SK-N-SH treated with all-trans-retinoic acid at 6 μM for 48 hours (cell line): ENCODE measurements around the gene TLE2.

Experiments
- ZFP3 ChIP-seq: fragments of 250-450 bp; sonication (Bioruptor Pico); IDR thresholded peaks from 2 replicates; pipeline ENCODE4 v1.5.0; 2020; ENCODE audit warnings: mild to moderate bottlenecking, moderate library complexity
- TF ChIP-seq, protein P1 (sequence below): fragments of 250-450 bp; sonication (Bioruptor Pico); IDR thresholded peaks from 2 replicates; pipeline ENCODE4 v1.5.1; 2020; ENCODE audit warnings: low read depth, mild to moderate bottlenecking, moderate library complexity
- TF ChIP-seq, protein P2 (sequence below): fragments of 250-450 bp; sonication (Bioruptor Pico); IDR thresholded peaks from 2 replicates; pipeline ENCODE4 v1.8.0; 2020; ENCODE audit warnings: mild to moderate bottlenecking, moderate library complexity, borderline replicate concordance

DNA sequence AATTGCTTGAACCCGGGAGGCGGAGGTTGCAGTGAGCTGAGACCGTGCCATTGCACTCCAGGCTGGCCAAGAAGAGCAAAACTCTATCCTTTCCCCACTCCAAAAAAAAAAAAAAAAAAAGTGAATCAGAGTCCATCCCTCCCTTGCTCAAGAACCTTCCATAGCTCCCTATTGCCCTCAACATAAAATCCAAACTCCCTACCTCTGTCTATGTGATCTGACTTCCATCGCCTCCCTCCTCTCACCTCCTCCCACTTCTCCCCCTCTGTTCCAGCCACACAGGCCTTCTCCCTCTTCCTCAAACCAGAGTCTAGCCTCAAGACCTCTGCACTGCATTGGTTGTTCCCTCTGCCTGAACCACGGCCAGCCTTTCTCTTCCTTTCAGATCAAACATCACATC is 10.0 kb upstream of the TLE2 start:
- TF ChIP-seq, protein P1, sequence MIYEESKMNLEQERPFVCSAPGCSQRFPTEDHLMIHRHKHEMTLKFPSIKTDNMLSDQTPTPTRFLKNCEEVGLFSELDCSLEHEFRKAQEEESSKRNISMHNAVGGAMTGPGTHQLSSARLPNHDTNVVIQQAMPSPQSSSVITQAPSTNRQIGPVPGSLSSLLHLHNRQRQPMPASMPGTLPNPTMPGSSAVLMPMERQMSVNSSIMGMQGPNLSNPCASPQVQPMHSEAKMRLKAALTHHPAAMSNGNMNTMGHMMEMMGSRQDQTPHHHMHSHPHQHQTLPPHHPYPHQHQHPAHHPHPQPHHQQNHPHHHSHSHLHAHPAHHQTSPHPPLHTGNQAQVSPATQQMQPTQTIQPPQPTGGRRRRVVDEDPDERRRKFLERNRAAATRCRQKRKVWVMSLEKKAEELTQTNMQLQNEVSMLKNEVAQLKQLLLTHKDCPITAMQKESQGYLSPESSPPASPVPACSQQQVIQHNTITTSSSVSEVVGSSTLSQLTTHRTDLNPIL (CRISPR knock-in tag) = no peak
- TF ChIP-seq, protein P2, sequence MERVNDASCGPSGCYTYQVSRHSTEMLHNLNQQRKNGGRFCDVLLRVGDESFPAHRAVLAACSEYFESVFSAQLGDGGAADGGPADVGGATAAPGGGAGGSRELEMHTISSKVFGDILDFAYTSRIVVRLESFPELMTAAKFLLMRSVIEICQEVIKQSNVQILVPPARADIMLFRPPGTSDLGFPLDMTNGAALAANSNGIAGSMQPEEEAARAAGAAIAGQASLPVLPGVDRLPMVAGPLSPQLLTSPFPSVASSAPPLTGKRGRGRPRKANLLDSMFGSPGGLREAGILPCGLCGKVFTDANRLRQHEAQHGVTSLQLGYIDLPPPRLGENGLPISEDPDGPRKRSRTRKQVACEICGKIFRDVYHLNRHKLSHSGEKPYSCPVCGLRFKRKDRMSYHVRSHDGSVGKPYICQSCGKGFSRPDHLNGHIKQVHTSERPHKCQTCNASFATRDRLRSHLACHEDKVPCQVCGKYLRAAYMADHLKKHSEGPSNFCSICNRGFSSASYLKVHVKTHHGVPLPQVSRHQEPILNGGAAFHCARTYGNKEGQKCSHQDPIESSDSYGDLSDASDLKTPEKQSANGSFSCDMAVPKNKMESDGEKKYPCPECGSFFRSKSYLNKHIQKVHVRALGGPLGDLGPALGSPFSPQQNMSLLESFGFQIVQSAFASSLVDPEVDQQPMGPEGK (CRISPR knock-in tag) = no peak
- TF ChIP-seq ZFP3 (CRISPR knock-in tag) = no peak
